Measurements from ENCODE around the gene ATP1A2.

ATP1A2 gene

DNA sequence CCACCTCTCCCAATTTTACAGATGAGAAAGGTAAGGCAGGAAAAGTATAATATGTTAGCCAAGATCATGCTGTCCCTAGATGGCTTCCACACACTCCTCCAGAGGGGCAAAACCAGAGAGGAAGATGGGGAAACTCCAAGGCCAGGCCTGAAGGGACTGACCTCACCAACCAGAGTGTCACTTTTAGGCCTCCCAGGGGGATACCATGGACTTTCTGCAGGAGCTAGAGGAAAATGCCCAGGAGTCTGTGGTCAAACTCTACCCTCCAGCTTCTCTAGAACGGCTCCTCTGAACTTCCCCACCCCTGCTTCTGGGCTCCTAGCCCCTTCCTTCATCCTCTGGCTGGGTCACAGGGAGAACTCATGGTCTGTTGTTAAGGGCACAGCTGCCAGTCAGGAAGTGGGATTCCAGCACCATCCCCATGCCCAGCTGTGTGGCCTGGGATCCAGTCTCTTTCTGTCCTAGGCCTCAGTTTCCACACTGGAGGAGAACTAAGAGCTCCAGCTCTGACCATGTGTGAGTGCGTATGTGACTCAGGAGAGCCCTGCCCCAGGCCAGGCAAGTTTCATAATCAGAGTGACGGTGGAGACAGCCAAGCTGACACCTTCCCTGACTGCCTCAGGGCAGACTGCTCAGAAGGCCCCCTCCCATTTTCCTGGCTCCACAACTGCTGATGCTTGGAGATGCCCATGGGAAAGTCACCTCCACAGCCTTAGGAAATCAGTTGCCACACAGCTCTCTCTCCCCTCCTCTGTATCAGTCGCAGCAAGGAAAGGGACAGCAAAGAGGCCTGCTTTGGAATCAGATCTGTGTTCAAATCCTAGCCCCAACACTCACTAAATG lies 19.1 kb upstream of the ATP1A2 start:
- TF ChIP-seq SIN3A (IDR thresholded peaks at IDR 0.05; ENCODE audit: borderline replicate concordance, insufficient read depth, low read length) (no peak), FOXP2 (optimal IDR thresholded peaks at IDR 0.05; ENCODE audit: borderline replicate concordance, extremely low read depth, extremely low read length, insufficient read depth) (no peak), REST (IDR thresholded peaks at IDR 0.05; ENCODE audit: insufficient read depth in 1 of 2, low read depth in 2 of 2, low read length in 2 of 2) (no peak), TAF1 (IDR thresholded peaks at IDR 0.05; ENCODE audit: borderline replicate concordance, insufficient read depth, low read length) (no peak), POLR2AphosphoS5 (IDR thresholded peaks at IDR 0.05; ENCODE audit: low read depth, low read length) (no peak)

- TF ChIP-seq SIN3A (IDR thresholded peaks at IDR 0.05; ENCODE audit: borderline replicate concordance, insufficient read depth, low read length) (no peak), TAF1 (IDR thresholded peaks at IDR 0.05; ENCODE audit: borderline replicate concordance, insufficient read depth, low read length) (no peak), REST (IDR thresholded peaks at IDR 0.05; ENCODE audit: insufficient read depth in 1 of 2, low read depth in 2 of 2, low read length in 2 of 2) (no peak), FOXP2 (optimal IDR thresholded peaks at IDR 0.05; ENCODE audit: borderline replicate concordance, extremely low read depth, extremely low read length, insufficient read depth) (no peak), POLR2AphosphoS5 (IDR thresholded peaks at IDR 0.05; ENCODE audit: low read depth, low read length) (no peak)
These were observed 18.2 kb upstream of the ATP1A2 start for GRCh38 chr1:160097151-160097910.

DNA sequence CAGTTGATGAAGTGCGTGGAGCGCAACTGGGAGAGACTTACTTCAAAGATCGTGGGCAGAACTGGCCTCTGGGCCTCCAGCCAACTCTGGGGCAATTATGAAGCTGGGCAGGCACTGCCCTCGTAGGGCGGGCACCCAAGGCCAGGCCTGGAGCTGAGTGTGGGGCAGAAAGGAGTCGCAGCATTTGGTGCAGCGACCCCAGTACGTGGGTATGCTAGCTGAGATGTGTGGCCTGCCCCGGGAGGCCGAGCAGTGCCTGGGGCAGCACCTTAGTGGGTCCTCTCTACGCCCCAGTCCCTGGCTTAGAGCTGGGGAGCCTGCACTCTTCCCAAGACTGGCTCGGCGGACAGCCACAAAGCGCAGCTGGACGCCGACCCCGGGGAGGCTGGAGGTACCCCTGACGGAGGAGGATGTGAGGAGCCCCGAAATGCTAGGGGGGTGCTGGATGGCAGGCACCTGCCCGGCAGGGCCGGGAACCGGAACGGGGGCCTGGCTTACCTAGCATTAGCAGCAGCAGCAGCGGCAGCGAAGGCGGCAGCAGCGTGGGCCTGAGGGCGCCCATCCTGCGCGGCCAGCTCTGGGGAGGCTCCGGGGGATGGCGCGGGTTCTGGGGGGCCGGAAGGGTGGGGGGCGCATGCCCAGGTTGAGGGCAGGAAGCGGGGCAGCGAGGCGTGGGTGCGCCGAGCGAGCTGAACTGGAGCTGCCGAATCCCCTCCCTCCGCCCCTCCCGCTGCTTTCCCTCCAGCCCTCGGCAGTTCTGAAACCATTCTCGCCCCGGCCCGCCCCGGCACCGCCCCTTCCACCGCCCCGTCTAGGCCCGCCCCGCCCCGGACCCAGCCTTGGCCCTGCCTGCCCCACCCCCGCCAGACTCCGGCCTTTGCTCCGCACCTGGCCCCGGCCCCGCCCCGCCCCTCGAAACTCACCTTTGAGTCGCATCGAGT lies 17.4 kb upstream of the ATP1A2 start, which contains the start of gene IGSF8:
TSS of gene IGSF8 (minus strand) at position 709 of the 941 bp plus-strand sequence. CDS start at position 562, 147 bp downstream.
- TF ChIP-seq TAF1 (IDR thresholded peaks at IDR 0.05; ENCODE audit: borderline replicate concordance, insufficient read depth, low read length), result no peak
- TF ChIP-seq SIN3A (IDR thresholded peaks at IDR 0.05; ENCODE audit: borderline replicate concordance, insufficient read depth, low read length), result no peak
- no peak for TF ChIP-seq FOXP2 (optimal IDR thresholded peaks at IDR 0.05; ENCODE audit: borderline replicate concordance, extremely low read depth, extremely low read length, insufficient read depth)
- TF ChIP-seq POLR2AphosphoS5 (IDR thresholded peaks at IDR 0.05; ENCODE audit: low read depth, low read length), result no peak
- TF ChIP-seq REST (IDR thresholded peaks at IDR 0.05; ENCODE audit: insufficient read depth in 1 of 2, low read depth in 2 of 2, low read length in 2 of 2), result no peak

DNA sequence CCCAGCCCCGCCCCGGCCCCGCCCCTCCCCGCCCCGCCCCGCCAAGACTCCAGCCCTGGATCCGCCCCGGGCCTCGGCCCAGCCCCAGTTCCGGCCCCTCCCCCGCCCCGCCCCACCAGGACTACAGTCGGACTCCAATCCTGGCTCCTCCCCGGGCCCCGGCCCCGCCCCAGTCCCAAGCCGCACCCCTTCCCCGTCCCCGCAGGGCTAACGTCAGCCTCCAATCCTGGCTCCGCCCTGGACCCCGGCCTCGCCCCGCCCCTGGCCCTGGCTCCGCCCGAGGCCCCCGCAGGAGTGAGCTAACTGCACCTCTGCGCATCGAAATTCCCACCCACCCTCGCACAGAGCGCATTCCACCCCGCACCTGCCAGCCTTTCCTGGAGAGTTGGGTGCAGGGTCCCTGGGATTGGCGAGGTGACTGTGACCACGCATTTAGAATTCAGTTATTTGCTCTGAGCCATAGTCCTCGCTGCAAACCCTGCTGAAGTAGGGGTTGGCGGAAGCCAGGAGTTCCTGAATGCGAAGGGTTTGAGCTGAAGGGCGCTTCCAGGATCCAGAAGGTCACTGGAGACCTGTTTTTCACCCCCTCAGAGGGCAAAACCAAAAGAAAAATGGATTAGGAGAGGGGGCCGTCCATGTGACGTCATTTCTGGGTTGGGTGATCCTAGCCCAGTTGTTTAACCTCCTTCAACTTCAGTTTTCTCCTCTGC lies 16.6 kb upstream of the ATP1A2 start:
- TF ChIP-seq FOXP2 (optimal IDR thresholded peaks at IDR 0.05; ENCODE audit: borderline replicate concordance, extremely low read depth, extremely low read length, insufficient read depth) (no peak), REST (IDR thresholded peaks at IDR 0.05; ENCODE audit: insufficient read depth in 1 of 2, low read depth in 2 of 2, low read length in 2 of 2) (no peak), TAF1 (IDR thresholded peaks at IDR 0.05; ENCODE audit: borderline replicate concordance, insufficient read depth, low read length) (no peak), POLR2AphosphoS5 (IDR thresholded peaks at IDR 0.05; ENCODE audit: low read depth, low read length) (no peak), SIN3A (IDR thresholded peaks at IDR 0.05; ENCODE audit: borderline replicate concordance, insufficient read depth, low read length) (no peak)
